H9 (cell line): ENCODE results near the gene PRLH. TPM values are rescaled to one million over a fixed set of nuclear protein-coding genes. Genes with fewer than 3 reads are reported as not detected.

Experiments
- DNase-seq: peaks from one replicate; pipeline ENCODE4 v3.0.0-alpha.2; 2017
- H2AFZ ChIP-seq: one replicate; pipeline ENCODE4 v1.6.1; 2013; ENCODE audit warnings: mild to moderate bottlenecking, low read length, control low read depth, moderate library complexity
- H2AK5ac ChIP-seq: 2 replicates; pipeline ENCODE4 v1.6.1; 2013; ENCODE audit warnings: low read length, control low read depth, mixed read lengths; ENCODE audit not compliant: insufficient read length
- H2BK120ac ChIP-seq: one replicate; pipeline ENCODE4 v1.6.1; 2013; ENCODE audit warnings: low read depth, mild to moderate bottlenecking, low read length, control low read depth, inconsistent platforms; ENCODE audit not compliant: poor library complexity, severe bottlenecking
- H2BK12ac ChIP-seq: 2 replicates; pipeline ENCODE4 v1.6.1; 2013; ENCODE audit warnings: low read length, control low read depth, mixed read lengths, low read depth; ENCODE audit not compliant: insufficient read length
- H2BK15ac ChIP-seq: 2 replicates; pipeline ENCODE4 v1.6.1; 2013; ENCODE audit warnings: low read depth, low read length, control low read depth
- H2BK20ac ChIP-seq: one replicate; pipeline ENCODE4 v1.6.1; 2013; ENCODE audit warnings: low read depth, mild to moderate bottlenecking, low read length, control low read depth, inconsistent platforms; ENCODE audit not compliant: poor library complexity, severe bottlenecking
- H2BK5ac ChIP-seq: 2 replicates; pipeline ENCODE4 v1.6.1; 2013; ENCODE audit warnings: low read length, control low read depth, mixed read lengths; ENCODE audit not compliant: insufficient read length
- H3K14ac ChIP-seq: 2 replicates; pipeline ENCODE4 v1.6.1; 2013; ENCODE audit warnings: low read length, control low read depth; ENCODE audit not compliant: insufficient read depth
- H3K18ac ChIP-seq: 2 replicates; pipeline ENCODE4 v1.6.1; 2013; ENCODE audit warnings: low read depth, mild to moderate bottlenecking, mixed read lengths, low read length, control low read depth; ENCODE audit not compliant: insufficient read length
- H3K23ac ChIP-seq: 2 replicates; pipeline ENCODE4 v1.6.1; 2013; ENCODE audit warnings: low read length, control low read depth, mixed read lengths, low read depth; ENCODE audit not compliant: insufficient read length
- H3K23me2 ChIP-seq: 2 replicates; pipeline ENCODE4 v1.6.1; 2013; ENCODE audit warnings: low read depth, mild to moderate bottlenecking, mixed read lengths, low read length, control low read depth; ENCODE audit not compliant: insufficient read length, poor library complexity, severe bottlenecking
- H3K27ac ChIP-seq: 2 replicates; pipeline ENCODE4 v1.5.1; 2013; ENCODE audit warnings: low read length, control low read depth, mixed read lengths, low read depth; ENCODE audit not compliant: insufficient read length
- H3K27me3 ChIP-seq: 2 replicates; pipeline ENCODE4 v1.6.1; 2013; ENCODE audit warnings: low read length, control low read depth, inconsistent platforms; ENCODE audit not compliant: insufficient read depth
- H3K4ac ChIP-seq: 2 replicates; pipeline ENCODE4 v1.6.1; 2013; ENCODE audit warnings: low read depth, mild to moderate bottlenecking, control low read depth, inconsistent platforms, low read length, moderate library complexity
- H3K4me1 ChIP-seq: 2 replicates; pipeline ENCODE4 v1.6.1; 2013; ENCODE audit warnings: low read length, control low read depth, inconsistent platforms; ENCODE audit not compliant: insufficient read depth
- H3K4me2 ChIP-seq: 2 replicates; pipeline ENCODE4 v1.6.1; 2013; ENCODE audit warnings: low read length, control low read depth, mixed read lengths; ENCODE audit not compliant: insufficient read length, insufficient read depth
- H3K56ac ChIP-seq: 2 replicates; pipeline ENCODE4 v1.6.1; 2013; ENCODE audit warnings: low read depth, mild to moderate bottlenecking, mixed read lengths, low read length, control low read depth; ENCODE audit not compliant: insufficient read length
- H3K79me1 ChIP-seq: 2 replicates; pipeline ENCODE4 v1.6.1; 2013; ENCODE audit warnings: low read depth, mild to moderate bottlenecking, moderate library complexity, low read length, control low read depth, inconsistent platforms; ENCODE audit not compliant: insufficient read depth, poor library complexity, severe bottlenecking
- H3K79me2 ChIP-seq: 2 replicates; pipeline ENCODE4 v1.6.1; 2013; ENCODE audit warnings: low read length, control low read depth, inconsistent platforms; ENCODE audit not compliant: insufficient read depth
- H3K9ac ChIP-seq: 2 replicates; pipeline ENCODE4 v1.6.1; 2013; ENCODE audit warnings: low read length, control low read depth, mixed read lengths; ENCODE audit not compliant: insufficient read length; ENCODE audit errors: extremely low read depth
- H3K9me3 ChIP-seq: one replicate; pipeline ENCODE4 v1.6.1; 2013; ENCODE audit warnings: low read depth, low read length, inconsistent platforms; ENCODE audit not compliant: control insufficient read depth
- H3T11ph ChIP-seq: one replicate; pipeline ENCODE4 v1.6.1; 2013; ENCODE audit warnings: mild to moderate bottlenecking, low read length, control low read depth, inconsistent platforms
- H4K20me1 ChIP-seq: one replicate; pipeline ENCODE4 v1.6.1; 2013; ENCODE audit not compliant: control insufficient read depth, insufficient read length, insufficient read depth
- H4K5ac ChIP-seq: 2 replicates; pipeline ENCODE4 v1.6.1; 2013; ENCODE audit warnings: low read depth, mild to moderate bottlenecking, mixed read lengths, low read length, control low read depth; ENCODE audit not compliant: insufficient read length
- H4K8ac ChIP-seq: replicated peaks from 2 replicates; pipeline ENCODE4 v1.6.1; 2013; ENCODE audit warnings: low read length, control low read depth, mixed read lengths, low read depth; ENCODE audit not compliant: insufficient read length
- H4K91ac ChIP-seq: 2 replicates; pipeline ENCODE4 v1.6.1; 2013; ENCODE audit warnings: low read depth, mild to moderate bottlenecking, moderate library complexity, mixed read lengths, low read length, control low read depth; ENCODE audit not compliant: insufficient read length
- H3K27ac Mint-ChIP-seq, 3 experiments: 2 replicates in 2 of 3; 3 replicates in 1 of 3; pipeline ENCODE4 v1.8.0; 2020 to 2021; ENCODE audit warnings: mixed read lengths in 3 of 3, mild to moderate bottlenecking in 1 of 3, moderate library complexity in 1 of 3
- H3K27me3 Mint-ChIP-seq: 2 replicates; pipeline ENCODE4 v1.8.0; 2021; ENCODE audit warnings: low read depth, mild to moderate bottlenecking, moderate library complexity, mixed read lengths
- H3K36me3 Mint-ChIP-seq, 3 experiments: 2 replicates in 2 of 3; 3 replicates in 1 of 3; pipeline ENCODE4 v1.8.0; 2020 to 2021; ENCODE audit warnings: low read depth in 3 of 3, mixed read lengths in 3 of 3; ENCODE audit not compliant: insufficient read depth in 1 of 3
- H3K4me1 Mint-ChIP-seq, 2 experiments: 2 replicates each; pipeline ENCODE4 v1.8.0; 2020; ENCODE audit warnings: mixed read lengths in 2 of 2
- H3K4me3 Mint-ChIP-seq, 2 experiments: 2 replicates in 1 of 2; 3 replicates in 1 of 2; pipeline ENCODE4 v1.8.0; 2020 to 2021; ENCODE audit warnings: mild to moderate bottlenecking in 2 of 2, mixed read lengths in 2 of 2, moderate library complexity in 1 of 2
- H3K9me3 Mint-ChIP-seq, 2 experiments: 2 replicates in 1 of 2; 3 replicates in 1 of 2; pipeline ENCODE4 v1.8.0; 2020; ENCODE audit warnings: mild to moderate bottlenecking in 2 of 2, mixed read lengths in 2 of 2, moderate library complexity in 1 of 2
- WGBS: extraction: QIAGEN DNeasy Blood & Tissue Kit; methylation state at CpG from one replicate; pipeline ENCODE4 v1.1.7; 2013; ENCODE audit warnings: missing lambda C conversion rate, low lambda C conversion rate, mixed read lengths; ENCODE audit not compliant: insufficient read length; ENCODE audit errors: extremely low coverage; 5-methylcytosine and 5-hydroxymethylcytosine counted together
- total RNA-seq: library from RNA; stranded (reverse); gene quantifications from 2 replicates; pipeline ENCODE4 v1.2.1, GENCODE V29; 2021
- TF ChIP-seq, protein P1 (sequence below): fragments of 200-600 bp; sonication (generic); conservative IDR thresholded peaks from 3 replicates; pipeline ENCODE4 v1.8.0; 2021; ENCODE audit warnings: antibody characterized with exemption, mild to moderate bottlenecking

PRLH gene
- total RNA-seq, 1 experiment from 2014 or later = not detected

DNA sequence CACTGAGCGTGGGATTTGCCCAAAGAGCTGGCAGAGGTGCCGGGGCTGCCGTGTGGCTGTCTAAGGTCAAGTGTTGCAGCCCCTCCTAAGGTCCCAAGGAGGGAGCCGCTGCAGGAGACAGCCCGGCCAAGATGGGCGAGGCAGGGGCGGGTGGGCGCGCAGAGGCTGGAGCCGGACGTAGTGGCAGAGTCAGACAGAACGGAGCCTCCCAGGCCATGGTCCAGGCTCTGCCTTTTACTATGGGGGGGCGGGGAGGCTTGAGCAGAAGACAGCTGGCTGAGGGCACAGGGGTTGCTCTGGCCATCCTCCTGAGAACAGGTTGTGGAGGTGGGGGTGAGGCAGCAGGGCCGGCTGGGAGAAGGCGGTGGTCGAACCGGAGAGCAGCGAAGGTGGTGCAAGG is 27.5 kb upstream of the PRLH start:
- Histone ChIP-seq H3K27me3 (no peaks in the 10 kb centered on the region), H4K5ac (no peak overlapping the region), H3K4me1 (no peaks in the 10 kb centered on the region), H3K9ac (no peak overlapping the region), H4K20me1 (no peaks in the 10 kb centered on the region), H2BK20ac (no peak overlapping the region), H2BK15ac (no peak overlapping the region), H3K27ac (no peak overlapping the region), H3K79me2 (no peaks in the 10 kb centered on the region), H4K91ac (no peak overlapping the region), H2BK12ac (no peak overlapping the region), H2BK120ac (no peak overlapping the region), H3K79me1 (no peaks in the 10 kb centered on the region), H3K14ac (no peak overlapping the region), H2AFZ (no peak overlapping the region), H3K23me2 (peaks cover 2% of the 10 kb centered on the region), H3K18ac (no peak overlapping the region), H3K56ac (no peak overlapping the region), H3K4ac (no peak overlapping the region), H3K23ac (no peak overlapping the region), H3T11ph (no peak overlapping the region), H2BK5ac (no peak overlapping the region), H3K4me2 (no peak overlapping the region), H3K9me3 (no peaks in the 10 kb centered on the region), H2AK5ac (no peak overlapping the region), H4K8ac (no peak overlapping the region)
- H3K27me3 Mint-ChIP-seq = peaks cover 13% of the 10 kb centered on the region
- no peak overlapping the region for H3K4me3 Mint-ChIP-seq
- peaks cover 0 to 3% of the 10 kb centered on the region in 2 experiments; a peak in 2 of 5 replicates for H3K9me3 Mint-ChIP-seq
- no peaks in the 10 kb centered on the region; a peak in 1 of 7 replicates for H3K36me3 Mint-ChIP-seq
- WGBS = no CpG with 5 or more reads among the region's 18 CpGs
- DNase-seq = no peak
- TF ChIP-seq, protein P1, sequence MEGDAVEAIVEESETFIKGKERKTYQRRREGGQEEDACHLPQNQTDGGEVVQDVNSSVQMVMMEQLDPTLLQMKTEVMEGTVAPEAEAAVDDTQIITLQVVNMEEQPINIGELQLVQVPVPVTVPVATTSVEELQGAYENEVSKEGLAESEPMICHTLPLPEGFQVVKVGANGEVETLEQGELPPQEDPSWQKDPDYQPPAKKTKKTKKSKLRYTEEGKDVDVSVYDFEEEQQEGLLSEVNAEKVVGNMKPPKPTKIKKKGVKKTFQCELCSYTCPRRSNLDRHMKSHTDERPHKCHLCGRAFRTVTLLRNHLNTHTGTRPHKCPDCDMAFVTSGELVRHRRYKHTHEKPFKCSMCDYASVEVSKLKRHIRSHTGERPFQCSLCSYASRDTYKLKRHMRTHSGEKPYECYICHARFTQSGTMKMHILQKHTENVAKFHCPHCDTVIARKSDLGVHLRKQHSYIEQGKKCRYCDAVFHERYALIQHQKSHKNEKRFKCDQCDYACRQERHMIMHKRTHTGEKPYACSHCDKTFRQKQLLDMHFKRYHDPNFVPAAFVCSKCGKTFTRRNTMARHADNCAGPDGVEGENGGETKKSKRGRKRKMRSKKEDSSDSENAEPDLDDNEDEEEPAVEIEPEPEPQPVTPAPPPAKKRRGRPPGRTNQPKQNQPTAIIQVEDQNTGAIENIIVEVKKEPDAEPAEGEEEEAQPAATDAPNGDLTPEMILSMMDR = no peak
- H3K4me1 Mint-ChIP-seq = peaks cover 3 to 6% of the 10 kb centered on the region in 2 experiments; a peak in 1 of 4 replicates
- H3K27ac Mint-ChIP-seq = no peak overlapping the region
